ENCODE results near the gene KIAA2012. TPM values are rescaled to one million over a fixed set of nuclear protein-coding genes. Genes with fewer than 3 reads are reported as not detected.

KIAA2012 gene
- total RNA-seq, 1 donor from 2014 or later = not detected

- H3K9me3 Mint-ChIP-seq (ENCODE audit: unreplicated experiment) = peaks cover 2% of the 10 kb centered on the region
- no peak overlapping the region for H3K27ac Mint-ChIP-seq (ENCODE audit: unreplicated experiment)
- H3K36me3 ChIP-seq (ENCODE audit: insufficient read depth, low read length) = no peaks in the 10 kb centered on the region
- DNase-seq (ENCODE audit: low read depth) (no peak), FAIRE-seq (no peak)
- no peak overlapping the region for H3K4me3 ChIP-seq (ENCODE audit: insufficient read depth, low read depth, low read length)
- no peak overlapping the region for H3K4me3 Mint-ChIP-seq (ENCODE audit: unreplicated experiment)
- H3K4me2 ChIP-seq (ENCODE audit: low read length) = no peak overlapping the region
- H2AFZ ChIP-seq (ENCODE audit: low read depth, low read length) = no peak overlapping the region
- no peaks in the 10 kb centered on the region for H4K20me1 ChIP-seq (ENCODE audit: insufficient read depth, low read length)
- H3K4me1 ChIP-seq (ENCODE audit: insufficient read depth, low read length) = no peaks in the 10 kb centered on the region
- H3K27ac ChIP-seq (ENCODE audit: low read depth, low read length) = no peak overlapping the region
- TF ChIP-seq CTCF (IDR thresholded peaks at IDR 0.05; ENCODE audit: insufficient read depth, low read depth, low read length) (no peak), EZH2 (IDR thresholded peaks at IDR 0.05; ENCODE audit: insufficient read depth, low read length) (no peak)
- H3K79me2 ChIP-seq (ENCODE audit: insufficient read depth, low read length) = no peaks in the 10 kb centered on the region
- H3K9ac ChIP-seq (ENCODE audit: low read length) = no peak overlapping the region
- H3K4me1 Mint-ChIP-seq (ENCODE audit: low read depth, unreplicated experiment) = no peaks in the 10 kb centered on the region
- H3K36me3 Mint-ChIP-seq (ENCODE audit: low read depth, unreplicated experiment) = peaks cover 4% of the 10 kb centered on the region
- H3K27me3 ChIP-seq (ENCODE audit: insufficient read depth, low read length) = no peaks in the 10 kb centered on the region
- no peaks in the 10 kb centered on the region for H3K9me3 ChIP-seq (ENCODE audit: insufficient read depth, low read depth, low read length)
- H3K27me3 Mint-ChIP-seq (ENCODE audit: low read depth, unreplicated experiment) = no peaks in the 10 kb centered on the region
These were observed 128.4 kb downstream of the KIAA2012 start for GRCh38 chr2:202201220-202202160.

GRCh38 chr2:202203348-202203747 lies 130.3 kb downstream of the KIAA2012 start:
- no peaks in the 10 kb centered on the region for H3K9me3 ChIP-seq (ENCODE audit: insufficient read depth, low read depth, low read length)
- H3K4me3 ChIP-seq (ENCODE audit: insufficient read depth, low read depth, low read length) = no peak overlapping the region
- TF ChIP-seq EZH2 (IDR thresholded peaks at IDR 0.05; ENCODE audit: insufficient read depth, low read length) = no peak
- TF ChIP-seq CTCF (IDR thresholded peaks at IDR 0.05; ENCODE audit: insufficient read depth, low read depth, low read length) = no peak
- H4K20me1 ChIP-seq (ENCODE audit: insufficient read depth, low read length) = no peaks in the 10 kb centered on the region
- DNase-seq (ENCODE audit: low read depth) (no peak), FAIRE-seq (no peak)
- H3K9ac ChIP-seq (ENCODE audit: low read length) = no peak overlapping the region
- H2AFZ ChIP-seq (ENCODE audit: low read depth, low read length) = no peak overlapping the region
- H3K4me2 ChIP-seq (ENCODE audit: low read length) = no peak overlapping the region
- H3K36me3 Mint-ChIP-seq (ENCODE audit: low read depth, unreplicated experiment) = peaks cover 8% of the 10 kb centered on the region
- H3K9me3 Mint-ChIP-seq (ENCODE audit: unreplicated experiment) = peaks cover 2% of the 10 kb centered on the region
- H3K4me1 ChIP-seq (ENCODE audit: insufficient read depth, low read length) = no peaks in the 10 kb centered on the region
- no peaks in the 10 kb centered on the region for H3K4me1 Mint-ChIP-seq (ENCODE audit: low read depth, unreplicated experiment)
- H3K4me3 Mint-ChIP-seq (ENCODE audit: unreplicated experiment) = no peak overlapping the region
- no peaks in the 10 kb centered on the region for H3K27me3 Mint-ChIP-seq (ENCODE audit: low read depth, unreplicated experiment)
- peaks cover under 1% of the 10 kb centered on the region for H3K36me3 ChIP-seq (ENCODE audit: insufficient read depth, low read length)
- H3K79me2 ChIP-seq (ENCODE audit: insufficient read depth, low read length) = no peaks in the 10 kb centered on the region
- no peak overlapping the region for H3K27ac Mint-ChIP-seq (ENCODE audit: unreplicated experiment)
- H3K27ac ChIP-seq (ENCODE audit: low read depth, low read length) = no peak overlapping the region
- no peaks in the 10 kb centered on the region for H3K27me3 ChIP-seq (ENCODE audit: insufficient read depth, low read length)

DNA sequence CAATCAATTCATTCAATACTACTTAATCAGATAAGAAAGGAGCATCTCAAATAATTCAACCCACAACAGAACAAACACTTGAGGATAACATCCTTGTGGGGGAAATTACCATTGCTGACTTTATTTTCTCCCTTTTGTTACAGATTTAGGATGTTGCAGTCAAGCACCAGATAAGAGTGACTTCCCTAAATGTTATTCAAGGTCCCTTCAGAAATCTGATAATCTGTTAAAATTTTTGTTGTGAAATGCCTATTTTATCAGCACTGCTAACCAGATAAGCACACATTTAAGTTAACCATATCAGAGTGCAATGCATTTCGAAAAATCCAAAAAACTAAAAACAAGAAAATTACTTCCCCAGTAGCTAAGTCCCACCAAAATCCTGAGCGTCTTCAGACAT lies 131.8 kb downstream of the KIAA2012 start:
- peaks cover 2% of the 10 kb centered on the region for H3K9me3 Mint-ChIP-seq (ENCODE audit: unreplicated experiment)
- DNase-seq (ENCODE audit: low read depth) (no peak), FAIRE-seq (no peak)
- no peaks in the 10 kb centered on the region for H3K79me2 ChIP-seq (ENCODE audit: insufficient read depth, low read length)
- no peaks in the 10 kb centered on the region for H3K9me3 ChIP-seq (ENCODE audit: insufficient read depth, low read depth, low read length)
- H3K4me1 ChIP-seq (ENCODE audit: insufficient read depth, low read length) = no peaks in the 10 kb centered on the region
- H3K27ac Mint-ChIP-seq (ENCODE audit: unreplicated experiment) = no peak overlapping the region
- no peak overlapping the region for H2AFZ ChIP-seq (ENCODE audit: low read depth, low read length)
- H4K20me1 ChIP-seq (ENCODE audit: insufficient read depth, low read length) = peaks cover 4% of the 10 kb centered on the region
- H3K27ac ChIP-seq (ENCODE audit: low read depth, low read length) = no peak overlapping the region
- peaks cover 9% of the 10 kb centered on the region for H3K36me3 Mint-ChIP-seq (ENCODE audit: low read depth, unreplicated experiment)
- H3K27me3 Mint-ChIP-seq (ENCODE audit: low read depth, unreplicated experiment) = no peaks in the 10 kb centered on the region
- TF ChIP-seq CTCF (IDR thresholded peaks at IDR 0.05; ENCODE audit: insufficient read depth, low read depth, low read length) (no peak), EZH2 (IDR thresholded peaks at IDR 0.05; ENCODE audit: insufficient read depth, low read length) (no peak)
- H3K36me3 ChIP-seq (ENCODE audit: insufficient read depth, low read length) = peaks cover 4% of the 10 kb centered on the region
- no peaks in the 10 kb centered on the region for H3K4me1 Mint-ChIP-seq (ENCODE audit: low read depth, unreplicated experiment)
- H3K4me3 ChIP-seq (ENCODE audit: insufficient read depth, low read depth, low read length) = no peak overlapping the region
- no peak overlapping the region for H3K9ac ChIP-seq (ENCODE audit: low read length)
- no peak overlapping the region for H3K4me2 ChIP-seq (ENCODE audit: low read length)
- H3K27me3 ChIP-seq (ENCODE audit: insufficient read depth, low read length) = no peaks in the 10 kb centered on the region
- H3K4me3 Mint-ChIP-seq (ENCODE audit: unreplicated experiment) = no peak overlapping the region
